Measurements from ENCODE around the gene SECISBP2. TPM values are rescaled to one million over a fixed set of nuclear protein-coding genes. Genes with fewer than 3 reads are reported as not detected.

Gene SECISBP2, protein sequence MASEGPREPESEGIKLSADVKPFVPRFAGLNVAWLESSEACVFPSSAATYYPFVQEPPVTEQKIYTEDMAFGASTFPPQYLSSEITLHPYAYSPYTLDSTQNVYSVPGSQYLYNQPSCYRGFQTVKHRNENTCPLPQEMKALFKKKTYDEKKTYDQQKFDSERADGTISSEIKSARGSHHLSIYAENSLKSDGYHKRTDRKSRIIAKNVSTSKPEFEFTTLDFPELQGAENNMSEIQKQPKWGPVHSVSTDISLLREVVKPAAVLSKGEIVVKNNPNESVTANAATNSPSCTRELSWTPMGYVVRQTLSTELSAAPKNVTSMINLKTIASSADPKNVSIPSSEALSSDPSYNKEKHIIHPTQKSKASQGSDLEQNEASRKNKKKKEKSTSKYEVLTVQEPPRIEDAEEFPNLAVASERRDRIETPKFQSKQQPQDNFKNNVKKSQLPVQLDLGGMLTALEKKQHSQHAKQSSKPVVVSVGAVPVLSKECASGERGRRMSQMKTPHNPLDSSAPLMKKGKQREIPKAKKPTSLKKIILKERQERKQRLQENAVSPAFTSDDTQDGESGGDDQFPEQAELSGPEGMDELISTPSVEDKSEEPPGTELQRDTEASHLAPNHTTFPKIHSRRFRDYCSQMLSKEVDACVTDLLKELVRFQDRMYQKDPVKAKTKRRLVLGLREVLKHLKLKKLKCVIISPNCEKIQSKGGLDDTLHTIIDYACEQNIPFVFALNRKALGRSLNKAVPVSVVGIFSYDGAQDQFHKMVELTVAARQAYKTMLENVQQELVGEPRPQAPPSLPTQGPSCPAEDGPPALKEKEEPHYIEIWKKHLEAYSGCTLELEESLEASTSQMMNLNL
- 10 to 100 TPM; 26.0 to 37.7 TPM for total RNA-seq
- polyA plus RNA-seq, result 10 to 100 TPM; 14.2 to 22.7 TPM

DNA sequence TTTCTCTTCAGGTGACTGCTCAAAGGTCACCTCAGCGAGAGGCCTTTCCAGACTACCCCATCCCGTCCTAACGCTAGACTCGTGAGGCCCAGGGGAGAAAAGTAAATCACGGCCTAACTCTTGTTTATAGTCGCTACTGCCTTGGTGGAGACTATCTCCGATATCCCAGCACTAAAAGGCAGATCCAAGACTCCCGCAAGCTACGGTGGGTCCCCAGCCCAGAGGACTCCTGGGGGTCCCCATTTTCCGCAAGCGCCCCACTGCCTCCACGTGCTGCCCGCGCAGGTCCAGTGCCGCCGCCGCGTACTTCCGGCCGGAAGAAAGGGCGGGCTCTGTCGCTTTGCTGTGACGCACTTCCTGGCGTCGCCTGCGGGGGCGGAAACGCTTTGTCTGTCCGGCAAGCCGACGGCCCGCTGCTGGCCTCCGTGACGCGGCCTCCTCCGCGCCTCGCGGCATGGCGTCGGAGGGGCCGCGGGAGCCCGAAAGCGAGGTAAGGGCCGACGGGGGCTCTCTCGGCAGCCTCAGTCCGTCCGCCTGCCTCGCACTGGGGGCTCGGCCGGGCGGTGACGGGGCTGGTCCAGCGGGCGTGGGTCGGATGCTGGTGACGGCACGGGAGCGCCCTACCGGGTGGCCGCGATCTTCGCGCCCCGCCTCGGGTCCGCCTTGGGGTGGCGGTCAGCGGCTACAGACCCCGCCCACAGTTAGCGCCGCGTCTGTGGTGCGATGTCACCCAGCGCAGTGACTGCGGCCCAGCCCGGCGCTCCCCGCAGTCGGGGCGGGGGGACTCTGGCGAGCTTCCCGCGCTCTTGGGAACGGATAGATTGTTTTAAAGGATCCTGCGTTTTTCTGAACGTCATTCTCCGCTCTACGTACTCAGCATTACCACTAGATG is at the start of gene SECISBP2:
Gene SECISBP2 (plus strand): TSS at position 378 of the 892 bp plus-strand sequence. CDS start 77 bp downstream, at position 455.
- DNase-seq (ENCODE audit: low spot score), result peak; percentile 96
- H3K9ac ChIP-seq (ENCODE audit: low read depth in 1 of 2, low read length in 2 of 2), result peak within 1 kb of the TSS; percentile 87 to 99
- H3K9me3 ChIP-seq (ENCODE audit: control insufficient read depth in 4 of 4, low read length in 3 of 4), result no peaks in the 10 kb centered on the region
- peak within 1 kb of the TSS; percentile 68 to 88 (median 86) for H3K4me3 ChIP-seq (ENCODE audit: low read depth in 1 of 3, low read length in 3 of 3)
- WGBS, result under 1% methylated on average over 91 of the region's 91 CpGs
- H3K4me1 ChIP-seq (ENCODE audit: control insufficient read depth in 4 of 4, insufficient read depth in 4 of 4, low read length in 3 of 4), result peaks cover 6 to 24% (median 18%) of the 10 kb centered on the region in 4 donors
- no peaks in the 10 kb centered on the region for H3K27me3 ChIP-seq (ENCODE audit: control insufficient read depth in 4 of 4, insufficient read depth in 4 of 4, low read length in 3 of 4)
- peak within 1 kb of the TSS; percentile 97 to 100 for H3K27ac ChIP-seq (ENCODE audit: low read depth in 1 of 2, low read length in 2 of 2)
- H3K36me3 ChIP-seq (ENCODE audit: control insufficient read depth in 4 of 4, insufficient read depth in 3 of 4, low read depth in 1 of 4, low read length in 3 of 4), result no peaks in the 10 kb centered on the region
- peak; percentile 3 for TF ChIP-seq TAF1 (conservative IDR thresholded peaks at IDR 0.05)
- peak; percentile 64 for TF ChIP-seq YY1 (IDR thresholded peaks at IDR 0.05)
- TF ChIP-seq RAD21 (IDR thresholded peaks at IDR 0.05), result peak in 1 of 2 donors; percentile 78
- TF ChIP-seq GABPA (IDR thresholded peaks at IDR 0.05 in 1 of 2, conservative IDR thresholded peaks at IDR 0.05 in 1 of 2), result peak; percentile 90 to 98
- no peak for TF ChIP-seq NR2F2 (IDR thresholded peaks at IDR 0.05)
- TF ChIP-seq ATF3 (IDR thresholded peaks at IDR 0.05), result no peak
- no peak for TF ChIP-seq HNF4G (IDR thresholded peaks at IDR 0.05)
- no peak for TF ChIP-seq FOXA2 (IDR thresholded peaks at IDR 0.05)
- peak; percentile 75 for TF ChIP-seq REST (IDR thresholded peaks at IDR 0.05)
- TF ChIP-seq, protein P1, sequence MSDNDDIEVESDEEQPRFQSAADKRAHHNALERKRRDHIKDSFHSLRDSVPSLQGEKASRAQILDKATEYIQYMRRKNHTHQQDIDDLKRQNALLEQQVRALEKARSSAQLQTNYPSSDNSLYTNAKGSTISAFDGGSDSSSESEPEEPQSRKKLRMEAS (IDR thresholded peaks at IDR 0.05), result peak; percentile 98
- peak; percentile 25 to 35 for TF ChIP-seq HNF4A (conservative IDR thresholded peaks at IDR 0.05)
- TF ChIP-seq, protein P2, sequence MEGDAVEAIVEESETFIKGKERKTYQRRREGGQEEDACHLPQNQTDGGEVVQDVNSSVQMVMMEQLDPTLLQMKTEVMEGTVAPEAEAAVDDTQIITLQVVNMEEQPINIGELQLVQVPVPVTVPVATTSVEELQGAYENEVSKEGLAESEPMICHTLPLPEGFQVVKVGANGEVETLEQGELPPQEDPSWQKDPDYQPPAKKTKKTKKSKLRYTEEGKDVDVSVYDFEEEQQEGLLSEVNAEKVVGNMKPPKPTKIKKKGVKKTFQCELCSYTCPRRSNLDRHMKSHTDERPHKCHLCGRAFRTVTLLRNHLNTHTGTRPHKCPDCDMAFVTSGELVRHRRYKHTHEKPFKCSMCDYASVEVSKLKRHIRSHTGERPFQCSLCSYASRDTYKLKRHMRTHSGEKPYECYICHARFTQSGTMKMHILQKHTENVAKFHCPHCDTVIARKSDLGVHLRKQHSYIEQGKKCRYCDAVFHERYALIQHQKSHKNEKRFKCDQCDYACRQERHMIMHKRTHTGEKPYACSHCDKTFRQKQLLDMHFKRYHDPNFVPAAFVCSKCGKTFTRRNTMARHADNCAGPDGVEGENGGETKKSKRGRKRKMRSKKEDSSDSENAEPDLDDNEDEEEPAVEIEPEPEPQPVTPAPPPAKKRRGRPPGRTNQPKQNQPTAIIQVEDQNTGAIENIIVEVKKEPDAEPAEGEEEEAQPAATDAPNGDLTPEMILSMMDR (IDR thresholded peaks at IDR 0.05; ENCODE audit: low read depth, low read length, missing input control), result peak; percentile 80
- TF ChIP-seq FOXA1 (IDR thresholded peaks at IDR 0.05), result peak; percentile 69
- TF ChIP-seq EGR1 (IDR thresholded peaks at IDR 0.05; ENCODE audit: low read depth in 2 of 2), result peak; percentile 99 to 100
- TF ChIP-seq SP1 (IDR thresholded peaks at IDR 0.05), result peak; percentile 64
- TF ChIP-seq RXRA (IDR thresholded peaks at IDR 0.05), result peak; percentile 50 to 61

Measured in liver (tissue), 9 donors.